Prostate gland (tissue), 2 donors: ENCODE results near the gene SETD9.

Experiments used
- POLR2A ChIP-seq: fragments of 450-650 bp; IDR thresholded peaks from one replicate; pipeline ENCODE4 v1.6.1; 2016; ENCODE audit warnings: antibody characterized with exemption, mild to moderate bottlenecking
- POLR2AphosphoS5 ChIP-seq: sonication (generic); formaldehyde crosslinking; IDR thresholded peaks from one replicate; pipeline ENCODE4 v1.6.1; 2017; ENCODE audit warnings: antibody characterized with exemption
- TF ChIP-seq, protein P1 (sequence below), 4 experiments: fragments of 200-600 bp in 2 of 4; fragments of 450-650 bp in 2 of 4; sonication (generic) in 2 of 4; IDR thresholded peaks; 1 replicate in 3 of 4; 2 replicates in 1 of 4; pipeline ENCODE4 v1.5.1; 2016 to 2019; ENCODE audit warnings: antibody characterized with exemption in 4 of 4, mild to moderate bottlenecking in 2 of 4, moderate library complexity in 2 of 4

GRCh38 chr5:56914678-56915077 is 5.3 kb downstream of the SETD9 start:
- TF ChIP-seq, protein P1, sequence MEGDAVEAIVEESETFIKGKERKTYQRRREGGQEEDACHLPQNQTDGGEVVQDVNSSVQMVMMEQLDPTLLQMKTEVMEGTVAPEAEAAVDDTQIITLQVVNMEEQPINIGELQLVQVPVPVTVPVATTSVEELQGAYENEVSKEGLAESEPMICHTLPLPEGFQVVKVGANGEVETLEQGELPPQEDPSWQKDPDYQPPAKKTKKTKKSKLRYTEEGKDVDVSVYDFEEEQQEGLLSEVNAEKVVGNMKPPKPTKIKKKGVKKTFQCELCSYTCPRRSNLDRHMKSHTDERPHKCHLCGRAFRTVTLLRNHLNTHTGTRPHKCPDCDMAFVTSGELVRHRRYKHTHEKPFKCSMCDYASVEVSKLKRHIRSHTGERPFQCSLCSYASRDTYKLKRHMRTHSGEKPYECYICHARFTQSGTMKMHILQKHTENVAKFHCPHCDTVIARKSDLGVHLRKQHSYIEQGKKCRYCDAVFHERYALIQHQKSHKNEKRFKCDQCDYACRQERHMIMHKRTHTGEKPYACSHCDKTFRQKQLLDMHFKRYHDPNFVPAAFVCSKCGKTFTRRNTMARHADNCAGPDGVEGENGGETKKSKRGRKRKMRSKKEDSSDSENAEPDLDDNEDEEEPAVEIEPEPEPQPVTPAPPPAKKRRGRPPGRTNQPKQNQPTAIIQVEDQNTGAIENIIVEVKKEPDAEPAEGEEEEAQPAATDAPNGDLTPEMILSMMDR (IDR thresholded peaks at IDR 0.05), result no peak
- no peak for TF ChIP-seq POLR2AphosphoS5
- TF ChIP-seq POLR2A, result no peak
